GM18519 (cell line): ENCODE data around the gene AGR3.
"Not testable (repeated sequence)": the region's sequence is repeated elsewhere in the genome, so short reads cannot be mapped to it uniquely, and the experiment has no call there.

ENCODE experiments used
- ATAC-seq: cut with Tn5 transposase; IDR thresholded peaks from one replicate; pipeline ENCODE4 v1.9.1; 2021; ENCODE audit warnings: mild to moderate bottlenecking, moderate library complexity; ENCODE audit not compliant: unreplicated experiment, low FRiP score

AGR3 gene

GRCh38 chr7:16891874-16892643, 10.3 kb upstream of the AGR3 start:
- ATAC-seq = no peak

DNA sequence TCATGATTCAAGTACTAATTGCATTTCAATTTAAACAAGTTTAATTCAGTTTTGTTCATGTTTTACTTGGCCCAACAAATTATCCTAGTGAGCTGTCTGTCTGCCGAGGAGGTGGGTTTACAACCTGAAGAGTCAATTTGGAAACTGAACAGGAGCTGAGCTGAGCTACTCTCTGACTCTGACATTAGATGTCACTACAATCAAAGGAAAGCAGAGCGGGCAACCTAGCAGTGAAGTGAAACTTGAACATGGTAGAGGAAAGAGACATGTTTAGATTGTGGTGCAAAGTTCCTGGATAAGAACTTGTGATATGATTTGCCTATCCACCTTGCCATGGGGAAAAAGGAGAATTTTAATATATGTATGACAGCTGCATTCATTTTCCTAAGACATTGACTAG, 9.6 kb upstream of the AGR3 start:
- ATAC-seq = peak; percentile 74

DNA sequence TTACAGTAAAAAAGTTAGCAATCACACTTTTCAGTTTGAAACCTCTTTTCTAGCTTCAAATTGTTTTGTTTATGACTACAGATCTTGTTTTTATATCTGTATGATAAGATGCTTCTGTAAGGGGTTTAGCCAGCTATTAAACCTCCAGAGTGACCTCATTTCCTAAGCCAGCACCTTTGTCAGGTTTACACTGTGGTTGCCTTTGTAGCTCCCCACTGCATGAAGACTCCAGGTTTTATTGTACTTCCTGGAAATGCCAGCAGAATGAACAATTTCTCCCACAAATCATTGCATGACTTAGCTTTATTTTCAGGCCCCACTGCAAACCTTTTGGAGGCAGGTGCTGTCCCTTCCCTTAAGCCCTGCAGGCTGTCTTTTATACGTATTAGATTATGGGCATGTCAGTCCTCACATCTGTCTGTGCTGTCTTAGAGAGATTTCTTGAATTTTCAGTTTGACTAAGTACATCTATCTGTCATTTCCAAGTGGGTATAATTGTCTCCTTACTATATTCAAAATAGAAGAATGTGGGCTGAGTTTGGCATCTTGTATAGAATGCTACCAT, 8.2 kb upstream of the AGR3 start:
- no peak for ATAC-seq

DNA sequence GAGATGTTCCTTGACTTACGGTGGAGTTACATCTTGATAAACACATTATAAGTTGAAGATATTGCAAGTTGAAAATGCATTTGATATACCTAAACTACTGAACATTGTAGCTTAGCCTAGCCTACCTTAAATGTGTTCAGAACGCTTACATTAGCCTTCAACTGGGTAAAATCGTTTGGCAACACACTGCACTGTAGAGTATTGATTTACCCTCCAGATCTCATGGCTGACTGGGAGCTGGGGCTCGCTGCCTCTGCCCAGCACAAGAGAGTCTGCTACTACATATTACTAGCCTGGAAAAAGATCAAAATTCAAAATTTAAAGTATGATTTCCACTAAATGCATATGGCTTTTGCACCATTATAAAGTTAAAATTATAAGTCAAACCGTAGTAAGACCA, 7.5 kb upstream of the AGR3 start:
- no peak for ATAC-seq

DNA sequence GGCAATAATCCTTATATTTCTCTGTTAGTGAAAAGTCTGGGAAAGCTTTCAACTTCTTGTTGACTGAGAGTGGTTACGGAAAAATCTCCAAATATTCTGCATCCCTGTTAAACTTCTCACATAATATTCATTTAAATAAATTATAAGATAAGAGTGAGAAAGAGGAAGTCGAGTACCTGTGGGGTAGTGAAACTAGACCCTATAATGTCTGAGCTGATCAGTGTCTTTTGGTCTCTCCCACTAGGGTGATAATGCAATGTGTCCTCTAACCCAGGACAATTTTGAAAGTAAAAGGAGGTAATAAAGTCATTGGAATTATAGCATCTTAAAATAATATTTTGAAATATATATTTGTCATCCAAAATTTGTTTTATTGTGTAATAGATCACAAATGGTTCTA, 2.1 kb upstream of the AGR3 start:
- no peak for ATAC-seq

DNA sequence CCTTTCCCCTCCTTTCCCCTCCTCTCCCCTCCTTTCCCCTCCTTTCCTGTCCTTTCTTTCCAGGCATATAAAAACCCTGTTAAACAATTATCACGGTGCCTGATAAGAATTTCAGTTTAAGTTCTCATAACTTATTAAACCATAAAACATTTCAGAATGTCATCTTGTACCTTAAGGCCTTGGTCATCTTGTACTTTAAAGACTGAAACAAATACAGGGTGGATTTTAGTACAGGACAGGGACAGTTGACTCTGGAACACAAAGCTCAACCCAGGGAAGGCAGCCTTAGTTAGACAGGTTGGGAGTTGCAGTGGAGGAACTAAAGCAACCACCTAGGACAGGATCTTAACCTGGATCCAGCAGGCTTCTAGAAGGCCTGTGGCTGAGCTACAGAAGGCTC, 1.2 kb downstream of the AGR3 start:
- no peak for ATAC-seq

DNA sequence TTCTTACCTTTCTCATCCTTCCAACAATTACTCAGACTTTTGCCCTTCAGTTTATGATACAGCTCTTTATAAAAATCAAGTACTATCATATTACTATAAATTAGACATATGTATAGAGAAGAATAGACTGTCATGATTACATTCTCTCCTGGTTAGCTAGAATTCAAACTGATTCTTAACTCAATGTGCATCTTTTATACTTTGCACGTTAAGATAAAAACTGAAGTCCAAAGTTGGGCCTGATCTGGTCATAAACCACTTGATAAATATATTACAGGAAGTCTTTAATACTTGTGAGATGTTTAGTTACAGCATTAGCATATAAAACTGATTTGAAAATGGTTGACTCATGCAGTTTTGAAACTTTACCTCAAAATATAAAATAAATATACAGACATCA, 2.6 kb downstream of the AGR3 start:
- ATAC-seq = no peak

- no peak for ATAC-seq
Measured at GRCh38 chr7:16875861-16876260, 5.9 kb downstream of the AGR3 start.

DNA sequence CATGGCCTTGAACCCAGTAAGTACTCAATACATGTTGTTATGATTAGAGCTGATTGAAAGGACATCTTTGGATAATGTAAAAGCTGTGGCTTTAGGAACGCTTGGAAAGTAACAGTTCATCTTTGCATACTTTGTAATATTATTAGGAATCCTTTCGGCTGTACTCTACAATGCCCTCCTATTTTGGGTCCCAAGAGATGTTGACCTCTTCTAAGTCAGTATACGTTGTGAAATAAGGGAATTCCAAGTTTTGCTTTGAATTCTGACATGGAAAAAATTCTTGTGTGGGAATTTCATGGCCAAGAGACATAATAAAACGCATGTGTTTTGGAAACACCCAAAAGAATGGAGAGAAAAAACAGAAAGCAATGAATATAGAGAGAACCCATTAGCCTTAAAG, 7.7 kb downstream of the AGR3 start:
- no peak for ATAC-seq

- ATAC-seq = no peak
Measured at GRCh38 chr7:16867328-16867727, 14.5 kb downstream of the AGR3 start.

DNA sequence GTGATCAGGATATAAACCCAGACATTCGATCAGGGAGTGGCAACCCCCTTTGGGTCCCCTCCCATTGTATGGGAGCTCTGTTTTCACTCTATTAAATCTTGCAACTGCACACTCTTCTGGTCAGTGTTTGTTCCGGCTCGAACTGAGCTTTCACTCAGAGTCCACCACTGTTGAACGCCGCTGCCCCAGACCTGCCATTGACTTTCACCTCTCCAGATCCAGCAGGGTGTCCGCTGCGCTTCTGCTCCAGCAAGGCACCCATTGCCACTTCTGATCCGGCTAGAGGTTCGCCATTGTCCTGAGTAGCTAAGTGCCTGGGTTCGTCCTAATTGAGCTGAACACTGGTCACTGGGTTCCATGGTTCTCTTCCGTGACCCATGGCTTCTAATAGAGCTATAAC, 28.6 kb downstream of the AGR3 start:
- not testable (repeated sequence) for ATAC-seq

DNA sequence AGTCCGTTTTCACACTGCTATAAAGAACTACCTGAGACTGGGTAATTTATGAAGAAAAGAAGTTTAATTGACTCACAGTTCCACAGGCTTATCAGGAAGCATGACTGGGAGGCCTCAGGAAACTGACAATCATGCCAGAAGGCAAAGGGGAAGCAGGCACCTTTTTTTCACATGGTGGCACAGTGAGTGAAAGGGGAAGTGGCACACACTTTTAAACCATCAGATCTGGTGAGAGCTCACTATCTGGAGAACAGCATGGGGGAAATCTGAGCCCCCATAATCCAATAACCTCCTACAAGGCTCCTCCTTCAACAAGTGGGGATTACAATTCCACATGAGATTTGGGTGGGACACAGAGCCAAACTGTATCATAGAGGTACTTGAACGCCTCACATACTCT, 30.0 kb downstream of the AGR3 start:
- no peak for ATAC-seq

- ATAC-seq = no peak
Measured at GRCh38 chr7:16850614-16851466, 30.9 kb downstream of the AGR3 start.

DNA sequence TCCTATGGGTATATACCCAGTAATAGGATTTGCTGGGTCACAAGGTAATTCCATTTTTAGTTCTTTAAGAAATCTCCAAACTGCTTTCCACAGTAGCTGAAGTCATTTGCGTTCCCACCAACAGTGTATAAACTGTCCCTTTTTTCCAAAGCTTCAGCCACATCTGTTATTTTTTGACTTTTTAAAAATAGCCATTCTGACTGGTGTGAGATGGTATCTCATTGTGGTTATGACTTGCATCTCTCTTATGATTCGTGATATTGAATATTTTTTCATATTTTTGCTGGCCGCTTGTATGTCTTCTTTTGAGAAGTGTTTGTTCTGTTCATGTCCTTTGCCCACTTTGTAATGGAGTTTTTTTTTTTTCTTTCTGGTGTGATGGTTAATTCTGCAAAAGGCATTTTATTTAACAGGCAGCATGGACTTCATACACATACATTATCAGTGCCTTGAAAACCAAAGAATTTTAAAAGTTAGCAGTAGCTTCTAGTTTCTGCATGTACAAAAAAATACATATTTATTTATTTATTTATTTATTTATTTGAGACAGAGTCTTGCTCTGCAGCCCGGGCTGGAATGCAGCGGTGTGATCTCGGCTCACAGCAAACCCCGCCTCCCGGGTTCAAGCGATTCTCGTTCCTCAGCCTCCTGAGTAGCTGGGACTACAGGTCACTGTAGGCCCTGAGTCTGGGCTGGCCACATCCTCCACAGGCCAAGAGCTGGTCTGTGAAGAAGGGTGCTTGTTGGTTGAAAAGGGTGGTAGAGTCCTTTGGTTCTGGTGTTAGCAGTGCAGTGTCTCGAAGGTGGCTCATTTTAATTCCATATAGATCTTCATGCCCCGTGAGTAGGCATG, 32.3 kb downstream of the AGR3 start:
- ATAC-seq = no peak

DNA sequence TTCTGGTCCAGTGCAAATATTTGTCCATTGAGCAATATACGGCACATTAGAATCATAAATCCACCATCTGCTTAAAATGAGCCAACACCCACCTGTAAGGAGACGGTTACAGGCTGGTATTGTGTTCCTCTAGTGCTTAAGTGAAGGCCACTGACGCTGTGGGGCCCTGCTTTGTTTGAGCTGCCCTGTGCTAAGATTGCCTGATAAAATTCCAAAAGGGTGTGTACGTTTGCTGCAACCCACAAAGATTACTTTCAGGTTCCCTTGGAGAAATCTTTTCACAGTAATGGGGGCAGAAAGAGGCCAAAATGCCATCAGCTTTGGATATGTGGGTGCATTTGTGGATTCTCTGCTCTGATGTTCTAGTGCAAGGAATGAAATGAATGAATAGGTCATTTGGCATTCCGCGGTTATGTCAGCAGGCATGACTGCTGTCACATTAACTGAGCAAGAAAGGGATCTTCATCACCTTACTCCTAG, 34.4 kb downstream of the AGR3 start:
- no peak for ATAC-seq

- ATAC-seq = no peak
Measured at GRCh38 chr7:16846601-16847165, 35.1 kb downstream of the AGR3 start.

- no peak for ATAC-seq
Measured at GRCh38 chr7:16845746-16846145, 36.0 kb downstream of the AGR3 start.

- ATAC-seq = no peak
Measured at GRCh38 chr7:16841681-16842080, 40.1 kb downstream of the AGR3 start.

DNA sequence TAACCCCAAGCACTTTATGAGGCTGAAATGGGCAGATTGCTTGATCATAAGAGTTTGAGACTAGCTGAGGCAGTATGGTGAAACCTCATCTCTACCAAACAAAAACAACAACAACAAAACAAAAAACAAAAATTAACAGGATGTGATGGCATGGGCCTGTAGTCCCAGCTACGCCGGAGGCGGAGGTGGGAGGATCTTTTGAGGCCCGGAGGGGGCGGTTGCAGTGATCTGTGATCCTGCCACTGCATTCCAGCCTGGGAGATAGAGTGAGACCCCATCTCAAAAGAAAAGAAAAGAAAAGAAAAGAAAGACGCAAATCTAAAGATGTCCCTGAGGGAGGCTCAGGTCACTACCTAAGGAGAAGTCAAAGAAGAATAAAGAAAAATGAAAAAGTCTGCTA, 41.7 kb downstream of the AGR3 start:
- no peak for ATAC-seq

DNA sequence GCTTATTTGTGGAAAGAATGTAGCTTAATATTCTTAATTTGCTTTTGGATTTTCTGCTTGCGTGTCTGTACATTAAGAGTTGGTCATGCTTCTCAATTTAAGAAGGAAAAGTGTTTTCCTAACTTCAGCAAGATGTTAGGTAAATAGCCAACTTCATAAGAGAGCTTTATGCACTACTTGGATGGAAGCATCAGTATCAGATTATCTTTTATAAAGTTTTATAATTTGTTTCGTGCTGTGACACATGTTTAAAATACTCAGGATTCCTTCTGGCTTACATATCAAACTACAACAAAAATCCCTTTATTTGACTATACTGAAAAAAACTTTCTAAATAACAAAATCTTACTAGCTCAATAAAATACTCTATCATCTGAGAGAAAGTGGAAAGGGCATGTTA, 42.1 kb downstream of the AGR3 start:
- ATAC-seq = no peak
